ENCODE measurements around the gene DSC2. TPM values are rescaled to one million over a fixed set of nuclear protein-coding genes. Genes with fewer than 3 reads are reported as not detected.

DSC2 gene
- total RNA-seq, 2 donors from 2014 or later: 58.4 to 72.4 TPM

DNA sequence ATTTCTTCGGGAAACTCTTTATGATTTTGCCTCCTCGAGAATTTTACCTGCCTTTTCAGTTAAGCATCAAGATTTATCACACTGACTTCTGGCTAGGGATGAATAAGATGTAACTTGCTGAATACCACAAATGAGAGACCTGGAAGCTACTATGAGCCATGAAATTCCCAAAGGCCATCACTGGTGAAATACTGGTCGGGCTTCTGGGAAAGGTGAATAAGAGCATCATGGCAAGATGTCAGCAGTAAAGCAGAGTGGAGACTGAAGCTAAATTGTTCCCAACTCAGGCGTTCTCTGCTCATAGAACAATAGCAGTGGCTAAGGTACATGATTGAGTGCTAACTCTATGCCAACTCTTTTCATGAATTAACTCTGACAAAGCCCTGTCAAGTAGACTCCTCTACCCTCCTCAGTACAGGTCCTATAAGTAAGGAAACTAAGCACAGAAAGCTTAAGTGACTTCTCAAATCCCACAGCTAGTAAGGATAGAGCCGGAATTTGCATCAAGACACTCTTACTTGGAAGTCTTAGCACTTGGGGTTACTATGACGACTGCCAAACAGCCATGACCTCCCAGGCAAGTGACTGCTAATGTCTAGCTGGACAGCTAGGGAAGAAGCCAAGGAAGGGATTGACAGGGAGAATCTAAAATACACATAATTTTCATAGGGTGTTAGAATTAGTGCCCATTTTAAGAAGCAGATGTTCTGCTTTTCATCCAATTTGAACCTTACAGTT lies 37.0 kb downstream of the DSC2 start:
- Mint-ChIP-seq H3K27ac (no peak overlapping the region), H3K4me1 (peaks cover 5% of the 10 kb centered on the region), H3K4me3 (no peak overlapping the region), H3K36me3 (ENCODE audit: low read depth) (peaks cover 32% of the 10 kb centered on the region), H3K27me3 (ENCODE audit: insufficient read depth) (no peaks in the 10 kb centered on the region), H3K9me3 (no peaks in the 10 kb centered on the region)
- Histone ChIP-seq H3K4me1 (ENCODE audit: control insufficient read depth, insufficient read depth, low read length) (no peaks in the 10 kb centered on the region), H3K27me3 (ENCODE audit: control insufficient read depth, insufficient read depth, low read length, poor library complexity, severe bottlenecking) (no peaks in the 10 kb centered on the region), H3K27ac (ENCODE audit: low read depth, low read length) (peak overlapping the region; percentile 12), H3K36me3 (ENCODE audit: control insufficient read depth, insufficient read depth, low read length) (peaks cover 58% of the 10 kb centered on the region), H3K4me3 (ENCODE audit: low read length) (no peak overlapping the region), H3K9me3 (ENCODE audit: control insufficient read depth, low read length) (no peaks in the 10 kb centered on the region), H3K9ac (ENCODE audit: extremely low read depth, low read length, poor library complexity, severe bottlenecking) (no peak overlapping the region)
- TF ChIP-seq, protein P1, sequence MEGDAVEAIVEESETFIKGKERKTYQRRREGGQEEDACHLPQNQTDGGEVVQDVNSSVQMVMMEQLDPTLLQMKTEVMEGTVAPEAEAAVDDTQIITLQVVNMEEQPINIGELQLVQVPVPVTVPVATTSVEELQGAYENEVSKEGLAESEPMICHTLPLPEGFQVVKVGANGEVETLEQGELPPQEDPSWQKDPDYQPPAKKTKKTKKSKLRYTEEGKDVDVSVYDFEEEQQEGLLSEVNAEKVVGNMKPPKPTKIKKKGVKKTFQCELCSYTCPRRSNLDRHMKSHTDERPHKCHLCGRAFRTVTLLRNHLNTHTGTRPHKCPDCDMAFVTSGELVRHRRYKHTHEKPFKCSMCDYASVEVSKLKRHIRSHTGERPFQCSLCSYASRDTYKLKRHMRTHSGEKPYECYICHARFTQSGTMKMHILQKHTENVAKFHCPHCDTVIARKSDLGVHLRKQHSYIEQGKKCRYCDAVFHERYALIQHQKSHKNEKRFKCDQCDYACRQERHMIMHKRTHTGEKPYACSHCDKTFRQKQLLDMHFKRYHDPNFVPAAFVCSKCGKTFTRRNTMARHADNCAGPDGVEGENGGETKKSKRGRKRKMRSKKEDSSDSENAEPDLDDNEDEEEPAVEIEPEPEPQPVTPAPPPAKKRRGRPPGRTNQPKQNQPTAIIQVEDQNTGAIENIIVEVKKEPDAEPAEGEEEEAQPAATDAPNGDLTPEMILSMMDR (conservative IDR thresholded peaks at IDR 0.05): no peak
- DNase-seq: peak; percentile 49
- WGBS, 2 experiments (ENCODE audit: insufficient coverage in 1 of 2, insufficient read length in 1 of 2): 78 to 93% methylated on average over 6 of the region's 6 CpGs

DNA sequence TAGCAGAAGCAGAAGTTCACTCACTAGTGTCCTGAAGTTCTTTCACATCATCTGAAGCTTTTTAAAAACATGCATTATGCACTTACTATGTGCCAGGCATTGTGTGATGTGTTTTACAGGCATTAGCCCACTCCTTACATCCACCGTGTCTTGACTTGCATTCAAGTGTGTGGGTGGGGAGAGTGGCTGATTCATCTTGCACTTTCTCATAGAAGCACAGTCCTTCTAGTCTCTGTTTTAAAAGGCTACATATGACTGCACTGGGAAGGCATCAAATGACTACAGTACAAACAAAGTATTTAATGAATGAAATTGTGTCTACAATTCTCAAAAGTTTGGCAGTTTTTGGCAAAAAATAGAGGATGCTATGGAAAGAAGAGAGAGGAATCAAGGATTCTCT lies 38.1 kb downstream of the DSC2 start:
- no peak for DNase-seq
- 91% methylated on average over 1 of the region's 1 CpG; no CpG with 5 or more reads in 1 of the 2 experiments for WGBS, 2 experiments (ENCODE audit: insufficient coverage in 1 of 2, insufficient read length in 1 of 2)
- peaks cover 5% of the 10 kb centered on the region for H3K4me1 Mint-ChIP-seq
- H3K36me3 Mint-ChIP-seq (ENCODE audit: low read depth): peaks cover 24% of the 10 kb centered on the region
- H3K27me3 ChIP-seq (ENCODE audit: control insufficient read depth, insufficient read depth, low read length, poor library complexity, severe bottlenecking): no peaks in the 10 kb centered on the region
- TF ChIP-seq, protein P1 (conservative IDR thresholded peaks at IDR 0.05): no peak
- H3K4me3 Mint-ChIP-seq: no peak overlapping the region
- H3K27ac Mint-ChIP-seq: no peak overlapping the region
- peaks cover 47% of the 10 kb centered on the region for H3K36me3 ChIP-seq (ENCODE audit: control insufficient read depth, insufficient read depth, low read length)
- no peaks in the 10 kb centered on the region for H3K27me3 Mint-ChIP-seq (ENCODE audit: insufficient read depth)
- H3K27ac ChIP-seq (ENCODE audit: low read depth, low read length): no peak overlapping the region
- H3K9me3 ChIP-seq (ENCODE audit: control insufficient read depth, low read length): no peaks in the 10 kb centered on the region
- no peak overlapping the region for H3K9ac ChIP-seq (ENCODE audit: extremely low read depth, low read length, poor library complexity, severe bottlenecking)
- no peaks in the 10 kb centered on the region for H3K4me1 ChIP-seq (ENCODE audit: control insufficient read depth, insufficient read depth, low read length)
- no peak overlapping the region for H3K4me3 ChIP-seq (ENCODE audit: low read length)
- H3K9me3 Mint-ChIP-seq: no peaks in the 10 kb centered on the region

DNA sequence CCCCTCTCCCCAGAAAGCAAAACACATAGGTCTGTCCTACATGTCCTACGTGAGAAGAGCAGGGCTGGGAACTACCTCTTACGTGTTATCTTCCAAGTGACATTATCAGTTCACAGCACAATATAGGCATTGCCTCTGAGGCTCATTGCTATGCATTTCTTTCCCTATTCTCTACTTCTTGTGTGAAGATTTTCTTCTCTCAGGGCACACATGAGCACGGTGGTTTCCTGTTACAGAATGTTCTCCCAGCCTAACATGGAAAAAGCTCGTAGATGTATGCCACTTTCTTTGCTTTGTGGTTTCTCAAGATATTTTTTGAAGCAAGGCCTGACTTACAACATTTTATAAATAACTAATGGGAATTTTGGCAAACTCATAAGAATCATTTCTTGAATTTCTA lies 40.3 kb downstream of the DSC2 start:
- WGBS, 2 experiments (ENCODE audit: insufficient coverage in 1 of 2, insufficient read length in 1 of 2): 63% methylated on average over 4 of the region's 4 CpGs; no CpG with 5 or more reads in 1 of the 2 experiments
- DNase-seq: no peak
- Histone ChIP-seq H3K27ac (ENCODE audit: low read depth, low read length) (no peak overlapping the region), H3K4me1 (ENCODE audit: control insufficient read depth, insufficient read depth, low read length) (no peaks in the 10 kb centered on the region), H3K9me3 (ENCODE audit: control insufficient read depth, low read length) (no peaks in the 10 kb centered on the region), H3K9ac (ENCODE audit: extremely low read depth, low read length, poor library complexity, severe bottlenecking) (no peak overlapping the region), H3K27me3 (ENCODE audit: control insufficient read depth, insufficient read depth, low read length, poor library complexity, severe bottlenecking) (no peaks in the 10 kb centered on the region), H3K4me3 (ENCODE audit: low read length) (no peak overlapping the region), H3K36me3 (ENCODE audit: control insufficient read depth, insufficient read depth, low read length) (peaks cover 25% of the 10 kb centered on the region)
- Mint-ChIP-seq H3K4me3 (no peak overlapping the region), H3K4me1 (peaks cover 5% of the 10 kb centered on the region), H3K9me3 (no peaks in the 10 kb centered on the region), H3K27me3 (ENCODE audit: insufficient read depth) (no peaks in the 10 kb centered on the region), H3K27ac (no peak overlapping the region), H3K36me3 (ENCODE audit: low read depth) (peaks cover 7% of the 10 kb centered on the region)
- TF ChIP-seq, protein P1 (conservative IDR thresholded peaks at IDR 0.05): no peak

Measured in endodermal cell (in vitro differentiated cells).